Measurements from ENCODE around the gene ACTN4. TPM values are rescaled to one million over a fixed set of nuclear protein-coding genes. Genes with fewer than 3 reads are reported as not detected.

ACTN4 gene
- polyA plus RNA-seq, 10 donors: 173 to 278 (median 195) TPM

DNA sequence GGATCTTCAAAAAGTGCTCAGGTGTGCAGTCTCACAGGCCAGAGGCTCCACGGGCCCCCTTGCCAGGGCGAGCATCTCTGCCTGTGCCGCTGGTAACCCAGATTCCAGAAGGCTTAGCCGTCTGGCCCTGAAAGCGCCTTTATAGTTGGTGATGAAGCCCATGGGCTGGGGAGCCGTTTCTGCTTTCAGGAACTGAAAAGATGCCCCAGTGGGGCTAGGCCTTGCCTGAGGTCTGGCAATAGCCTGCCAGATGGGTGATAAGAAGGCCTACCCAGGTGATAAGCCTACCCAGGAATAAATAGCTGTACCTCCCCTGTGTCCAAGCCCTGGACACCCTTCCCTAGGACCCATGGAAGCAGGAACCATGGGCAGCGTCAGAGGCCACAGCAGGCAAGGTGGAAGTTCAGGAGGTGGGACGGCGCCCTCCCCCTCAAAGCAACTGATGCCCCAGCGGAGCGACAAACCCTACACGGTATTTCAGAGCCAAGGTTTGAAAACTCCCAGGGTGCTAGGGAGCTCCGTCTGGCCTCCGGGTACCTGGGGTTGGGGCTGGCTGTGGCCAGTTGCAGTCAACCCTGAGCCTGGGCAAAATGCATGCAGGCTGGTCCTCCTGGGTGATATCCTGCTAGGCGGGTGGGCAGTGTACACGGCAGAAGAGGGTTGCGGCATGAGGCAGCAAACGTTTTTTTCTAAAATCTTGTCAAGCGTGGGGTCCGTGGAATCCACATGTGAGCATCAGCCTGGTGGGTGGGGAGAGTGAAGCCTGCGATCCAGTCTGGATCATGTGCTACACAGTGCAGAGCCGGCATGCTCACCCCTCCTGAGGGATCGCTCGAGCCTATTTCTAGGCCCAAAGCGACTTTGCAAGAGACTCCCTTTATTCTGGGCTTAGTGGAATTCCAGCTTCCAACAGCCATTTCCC, 45.3 kb downstream of the ACTN4 start:
- DNase-seq: no peak

DNA sequence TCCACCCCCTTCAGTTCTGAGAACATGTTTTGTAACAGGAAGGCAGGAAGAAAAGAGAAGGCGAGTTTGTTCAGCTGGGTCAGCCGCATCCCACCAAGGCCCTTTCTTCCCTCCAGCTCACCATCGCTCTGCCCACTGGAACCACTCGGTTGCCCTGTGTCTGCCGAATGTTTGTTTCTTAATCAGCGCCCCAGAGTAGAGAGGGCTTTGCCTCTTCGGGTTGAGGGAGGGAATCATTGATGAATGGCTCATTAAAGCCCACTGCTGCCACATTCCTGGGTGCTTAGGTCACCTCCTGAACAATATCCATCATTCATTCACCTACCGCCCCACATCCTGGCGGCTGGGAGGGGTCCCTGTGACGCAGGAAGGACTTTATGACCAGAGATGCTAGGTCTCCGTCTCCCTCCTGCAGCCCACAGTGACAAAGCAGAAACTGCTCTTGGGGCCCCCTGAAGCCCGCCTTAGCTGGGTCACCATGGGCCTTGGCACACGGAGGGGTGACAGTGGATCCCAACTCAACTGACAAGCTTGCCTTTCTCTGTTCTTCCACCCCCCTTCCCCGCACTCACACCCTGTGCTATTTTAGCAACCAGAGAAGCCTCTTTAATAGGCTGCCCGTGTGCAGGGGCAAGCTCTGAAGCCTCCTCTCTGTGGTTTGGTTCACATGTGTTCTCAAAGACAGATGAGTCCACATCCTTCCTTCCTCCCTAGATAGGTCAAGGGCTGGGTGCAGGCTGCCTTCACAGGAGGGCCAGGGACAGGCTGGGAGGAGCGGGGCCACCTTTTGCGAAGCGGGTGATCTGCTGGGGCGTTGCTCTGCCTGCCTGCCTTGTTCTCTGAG, 46.2 kb downstream of the ACTN4 start:
- peak in 1 of 3 donors; percentile 83 for DNase-seq

DNA sequence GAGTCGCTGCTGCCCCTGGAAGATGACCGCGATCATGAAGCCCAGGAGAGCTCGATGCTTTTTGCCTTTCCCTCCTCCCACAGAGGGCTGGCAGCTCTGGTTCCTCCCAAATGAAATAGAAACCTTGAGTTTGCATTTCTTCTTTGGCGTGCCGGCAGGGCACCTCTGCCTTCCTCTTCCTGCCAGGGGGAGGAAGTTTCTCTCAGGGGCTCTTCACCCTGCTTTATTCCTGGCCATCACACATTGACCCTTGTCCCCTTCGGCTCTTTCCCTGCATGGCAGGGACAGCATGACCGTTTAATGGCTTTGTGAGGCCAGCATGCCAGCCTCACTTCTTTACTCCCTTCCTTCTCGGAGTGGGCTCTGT, 47.9 kb downstream of the ACTN4 start:
- DNase-seq: no peak

DNA sequence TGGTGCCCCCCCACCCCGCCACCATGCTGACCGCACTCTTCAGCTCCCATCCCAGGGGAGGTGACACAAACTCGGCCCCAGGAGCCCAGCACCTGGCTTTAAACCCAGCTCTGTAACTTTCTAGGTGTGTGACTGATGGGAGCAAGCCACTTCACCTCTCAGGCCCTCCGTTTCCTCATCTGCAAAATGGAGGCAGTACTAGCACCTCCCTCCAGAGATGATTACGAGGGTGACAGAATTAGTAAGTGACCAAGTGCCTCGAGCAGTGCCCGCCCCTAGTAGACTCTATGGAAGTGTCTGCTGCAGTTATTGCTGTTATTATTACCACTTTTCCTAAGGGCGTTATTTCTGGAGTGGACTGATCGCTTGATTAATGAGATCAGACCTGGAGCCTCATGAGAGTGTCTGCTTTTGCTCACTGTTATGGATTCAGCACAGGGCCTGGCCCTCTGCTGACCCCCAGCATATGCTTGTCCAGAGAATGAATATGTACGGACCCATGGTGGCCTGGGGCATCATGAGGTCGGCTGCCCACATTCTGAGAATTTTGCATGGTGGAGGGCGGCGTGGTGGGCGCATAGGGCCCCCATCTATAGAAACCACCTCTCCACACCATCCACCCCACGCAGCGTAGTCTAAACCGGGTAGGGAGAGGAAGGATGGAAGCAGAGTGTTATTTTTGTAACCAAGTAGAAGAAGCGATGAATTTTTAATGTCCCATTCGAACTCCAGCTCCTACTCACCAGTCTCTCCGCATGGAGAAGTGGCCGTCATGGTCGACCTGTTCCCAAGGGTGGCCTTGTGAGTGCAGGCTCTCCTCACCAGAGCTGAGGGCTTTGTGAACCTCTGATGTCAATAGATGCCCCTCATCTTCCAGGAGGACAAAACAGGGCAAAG, 48.6 kb downstream of the ACTN4 start:
- no peak for DNase-seq

GRCh38 chr19:38696729-38697055, 49.2 kb downstream of the ACTN4 start:
- no peak for DNase-seq

- no peak for DNase-seq
Measured at GRCh38 chr19:38697197-38697596, 49.7 kb downstream of the ACTN4 start.

GRCh38 chr19:38697641-38698071, 50.2 kb downstream of the ACTN4 start:
- no peak for DNase-seq

- no peak for DNase-seq
Measured at GRCh38 chr19:38698225-38699026, 51.0 kb downstream of the ACTN4 start.

DNA sequence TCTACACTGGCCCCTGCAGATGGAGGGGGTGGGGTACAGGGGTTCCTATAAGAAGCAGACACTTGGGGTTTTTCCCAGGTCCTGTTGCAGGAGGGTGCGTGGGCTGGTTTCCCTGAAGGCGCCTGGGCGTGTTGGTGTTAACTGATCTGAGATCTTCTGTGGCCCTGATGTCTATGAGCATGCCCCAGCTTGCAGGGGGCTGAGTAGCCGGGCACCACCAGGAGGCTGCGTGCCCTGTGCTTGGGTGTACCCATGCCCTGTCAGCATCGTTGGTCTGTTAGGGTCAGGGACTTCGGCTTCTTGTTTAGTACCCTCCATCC, 51.5 kb downstream of the ACTN4 start:
- DNase-seq: no peak

DNA sequence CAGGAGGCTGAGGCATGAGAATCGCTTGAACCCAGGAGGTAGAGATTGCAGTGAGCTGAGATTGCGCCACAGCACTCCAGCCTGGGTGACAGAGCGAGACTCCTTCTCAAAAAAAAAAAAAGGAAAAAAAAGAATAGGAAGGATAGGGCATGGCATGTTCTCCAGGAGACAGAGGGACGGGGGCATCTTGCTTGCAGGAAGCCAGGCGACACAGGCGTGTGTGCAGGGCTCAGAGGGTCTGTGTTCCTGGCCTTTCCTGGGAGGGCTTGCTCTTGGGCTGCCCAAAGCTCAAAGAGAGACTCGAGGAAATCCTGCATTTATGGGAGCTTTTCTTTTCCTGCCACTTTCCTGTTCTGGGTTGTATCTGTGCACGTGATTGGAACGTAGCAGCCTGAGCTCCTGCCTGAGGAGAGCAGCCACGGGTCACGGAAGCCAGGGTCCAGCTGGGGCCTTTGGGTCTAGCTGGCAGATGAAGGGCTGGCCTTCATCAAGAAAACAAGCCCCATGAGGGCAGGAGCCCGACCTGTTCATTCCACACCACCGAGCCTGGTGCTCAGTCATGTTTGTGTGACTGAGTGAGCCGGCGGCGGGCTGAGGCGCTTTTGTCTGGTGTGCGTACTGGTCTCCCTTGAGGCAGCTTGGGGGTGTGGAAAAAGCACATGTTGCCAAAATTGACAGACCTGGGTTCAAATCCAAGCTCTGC, 52.3 kb downstream of the ACTN4 start:
- no peak for DNase-seq

GRCh38 chr19:38700350-38700901, 53.0 kb downstream of the ACTN4 start:
- no peak for DNase-seq

GRCh38 chr19:38700902-38701454, 53.5 kb downstream of the ACTN4 start:
- no peak for DNase-seq

DNA sequence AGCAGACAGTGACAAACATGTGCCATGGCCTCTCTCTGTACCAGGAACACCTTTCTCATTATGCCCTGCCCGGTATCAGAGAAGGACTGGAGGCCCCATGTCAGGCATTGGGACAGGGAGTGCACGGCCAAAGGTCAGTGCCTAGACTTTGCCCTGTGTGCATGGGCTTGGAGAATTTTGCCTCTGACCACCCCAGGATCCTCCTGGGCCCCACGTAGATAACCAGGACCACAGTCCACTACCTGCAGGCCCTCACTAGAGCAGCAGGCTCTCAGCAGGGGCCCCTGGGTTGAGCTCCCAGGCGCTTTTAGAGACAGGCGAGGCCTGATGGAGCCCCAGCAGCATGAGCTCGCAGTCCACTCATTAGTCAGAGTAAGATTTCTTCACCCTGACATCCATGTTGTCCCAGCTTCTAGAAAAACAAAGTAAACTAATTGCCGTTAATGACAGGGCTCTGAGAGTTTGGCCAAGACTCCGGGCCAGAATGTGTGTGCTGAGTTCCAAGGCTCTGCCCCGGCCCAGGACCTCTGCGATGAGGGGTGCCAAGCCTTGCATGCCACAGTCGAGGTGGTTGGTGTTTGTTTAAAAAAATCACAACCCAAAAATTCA, 54.1 kb downstream of the ACTN4 start:
- no peak for DNase-seq

- DNase-seq: peak in 1 of 3 donors; percentile 67
Measured at GRCh38 chr19:38702278-38702677, 54.8 kb downstream of the ACTN4 start.

- DNase-seq: no peak
Measured at GRCh38 chr19:38703509-38703908, 56.1 kb downstream of the ACTN4 start.

DNA sequence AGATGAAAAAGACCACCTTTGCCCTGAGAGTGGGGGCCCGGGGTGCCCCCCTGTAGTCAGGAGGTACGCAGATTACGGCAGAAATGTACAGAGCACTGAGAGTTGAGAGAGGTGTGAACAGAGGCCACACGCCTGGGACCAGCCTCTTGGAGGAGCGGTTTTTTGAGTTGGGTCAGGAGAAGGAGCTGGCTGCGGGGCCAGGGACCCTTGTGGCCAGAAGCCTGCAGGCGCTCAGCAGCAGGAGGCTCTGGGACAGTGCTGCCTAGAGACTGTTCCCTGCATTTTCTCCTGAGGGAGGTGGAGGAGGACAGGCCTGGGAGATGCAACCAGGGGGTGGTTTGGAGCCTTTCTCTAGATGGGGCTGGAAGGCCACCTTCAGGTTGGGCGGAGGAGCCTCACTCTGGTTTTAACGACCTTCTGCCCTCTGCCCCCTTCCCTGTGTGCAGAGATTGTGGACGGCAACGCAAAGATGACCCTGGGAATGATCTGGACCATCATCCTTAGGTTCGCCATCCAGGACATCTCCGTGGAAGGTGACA, 57.1 kb downstream of the ACTN4 start:
- no peak for DNase-seq

DNA sequence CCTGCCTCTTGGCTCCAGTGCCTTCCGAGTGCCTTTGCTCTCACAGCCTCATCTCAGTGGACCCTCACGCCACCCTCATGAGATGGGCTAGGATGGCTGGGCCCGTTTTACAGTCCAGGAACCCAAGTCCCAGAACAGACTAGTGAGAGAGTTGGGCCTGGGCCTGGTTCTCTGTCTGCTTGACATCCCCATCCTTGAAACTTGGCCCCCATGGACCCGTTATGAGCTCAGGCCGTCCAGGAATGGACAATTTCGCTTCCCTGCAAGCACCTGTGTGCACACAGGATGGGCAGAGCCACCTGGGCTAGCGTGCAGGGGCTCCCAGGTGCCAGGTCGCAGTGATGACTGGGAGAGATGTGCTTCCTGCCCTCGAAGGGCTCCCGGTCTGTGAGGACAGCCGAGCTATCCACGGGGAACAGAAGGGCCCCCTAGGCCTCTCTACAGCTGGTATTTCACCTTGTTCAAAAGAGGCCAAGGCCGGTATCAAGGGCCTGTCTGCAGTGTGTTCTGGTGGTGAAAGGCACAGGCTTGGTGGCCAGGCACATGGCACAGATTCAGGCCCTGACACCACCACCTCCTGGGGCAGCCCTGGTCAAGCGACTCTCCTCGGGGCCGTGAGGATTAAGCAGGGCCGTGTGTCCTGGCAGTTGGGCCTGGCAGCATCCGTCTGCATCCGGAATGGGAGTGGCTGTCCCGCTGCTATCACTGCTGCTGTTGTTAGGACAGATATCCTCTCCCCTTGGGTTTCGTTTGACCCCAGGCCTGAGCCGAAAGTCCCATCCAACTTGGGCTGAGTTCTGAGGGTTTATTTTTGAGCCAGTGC, 58.0 kb downstream of the ACTN4 start:
- no peak for DNase-seq
